ENCODE results near the gene XPNPEP1.

GRCh38 chr10:109912335-109913281 is 10.7 kb downstream of the XPNPEP1 start:
- no peak for TF ChIP-seq MXI1 (IDR thresholded peaks at IDR 0.05; ENCODE audit: borderline replicate concordance, low read depth, low read length)
- TF ChIP-seq RFX5 (IDR thresholded peaks at IDR 0.05; ENCODE audit: low read depth, low read length), result no peak
- TF ChIP-seq POLR2A (IDR thresholded peaks at IDR 0.05; ENCODE audit: low read depth, low read length), result no peak
- TF ChIP-seq CTCF (conservative IDR thresholded peaks at IDR 0.05; ENCODE audit: low read depth, low read length), result no peak
- TF ChIP-seq CEBPB (IDR thresholded peaks at IDR 0.05; ENCODE audit: low read depth, low read length), result peak; percentile 4; the same call in 1 of the 2 replicates
- TF ChIP-seq FOS (IDR thresholded peaks at IDR 0.05; ENCODE audit: low read depth, low read length), result peak; percentile 27; the same call in 1 of the 2 replicates
- TF ChIP-seq RAD21 (IDR thresholded peaks at IDR 0.05; ENCODE audit: low read length), result no peak

Measured in IMR-90 (cell line).